ENCODE data around the gene HIGD2A.
A peak's percentile ranks its signal among the peaks of the same experiment; 100 is the strongest.

Gene HIGD2A

DNA sequence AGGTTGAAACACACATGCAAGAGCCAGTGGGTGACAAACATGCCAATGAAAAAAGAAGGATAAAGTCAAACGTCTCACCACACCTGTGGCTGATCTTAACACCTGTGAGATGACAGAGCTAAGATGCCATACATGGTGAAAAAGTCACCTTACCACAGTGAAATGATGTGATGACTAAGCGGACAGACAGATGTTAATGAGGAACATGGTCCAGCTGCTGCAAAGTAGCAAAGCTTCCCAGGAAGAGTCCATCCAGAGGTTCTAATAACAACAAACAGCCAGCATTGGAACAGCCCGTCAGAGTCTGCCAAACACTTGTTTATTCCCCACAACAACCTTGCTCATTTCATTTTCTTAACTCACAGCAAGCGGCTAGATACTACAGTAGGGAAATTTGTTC lies 28.9 kb upstream of the HIGD2A start:
- no peaks in the 10 kb centered on the region for H3K9me3 ChIP-seq (ENCODE audit: control insufficient read depth, insufficient read depth, low read depth, low read length)
- no peak overlapping the region; the same call in 1 of the 2 replicates for H3K4me3 ChIP-seq (ENCODE audit: low read depth, low read length)
- no peak overlapping the region for H3K9ac ChIP-seq (ENCODE audit: low read length)
- no peak overlapping the region for H3K27ac ChIP-seq (ENCODE audit: low read depth, low read length)
- no peaks in the 10 kb centered on the region for H3K4me1 ChIP-seq (ENCODE audit: control insufficient read depth, insufficient read depth, low read length)
- peaks cover 34% of the 10 kb centered on the region for H3K36me3 ChIP-seq (ENCODE audit: control insufficient read depth, insufficient read depth, low read length)
- peaks cover 29% of the 10 kb centered on the region for H3K27me3 ChIP-seq (ENCODE audit: control insufficient read depth, insufficient read depth, low read length)

DNA sequence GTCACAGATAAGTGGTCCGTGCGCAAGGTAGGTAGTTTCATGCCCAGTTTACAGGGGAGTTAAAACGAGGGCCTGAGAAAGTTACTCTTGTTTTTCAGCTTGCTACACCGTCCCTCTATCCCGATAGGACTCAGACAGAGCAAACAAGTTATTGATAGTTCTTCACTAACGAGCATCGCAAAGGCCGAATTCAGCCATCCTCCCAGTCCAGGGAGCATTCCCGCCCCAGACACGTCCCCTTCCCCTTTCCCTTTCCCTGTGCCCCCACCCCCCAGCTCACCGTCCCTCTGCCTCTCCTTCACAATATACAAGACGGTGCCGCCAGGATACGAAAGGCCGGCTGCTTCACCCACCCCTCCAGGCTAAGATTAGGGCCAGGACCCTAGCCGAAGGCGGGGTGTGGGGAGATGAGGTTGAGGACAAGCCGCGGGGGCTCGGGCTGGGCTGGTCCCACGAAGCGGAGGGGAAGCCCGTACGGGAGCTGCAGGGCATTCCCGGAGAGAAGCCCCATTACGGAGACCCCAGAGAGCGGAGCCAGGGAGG lies 27.6 kb upstream of the HIGD2A start:
- H3K27me3 ChIP-seq (ENCODE audit: control insufficient read depth, insufficient read depth, low read length) = peaks cover 42% of the 10 kb centered on the region

DNA sequence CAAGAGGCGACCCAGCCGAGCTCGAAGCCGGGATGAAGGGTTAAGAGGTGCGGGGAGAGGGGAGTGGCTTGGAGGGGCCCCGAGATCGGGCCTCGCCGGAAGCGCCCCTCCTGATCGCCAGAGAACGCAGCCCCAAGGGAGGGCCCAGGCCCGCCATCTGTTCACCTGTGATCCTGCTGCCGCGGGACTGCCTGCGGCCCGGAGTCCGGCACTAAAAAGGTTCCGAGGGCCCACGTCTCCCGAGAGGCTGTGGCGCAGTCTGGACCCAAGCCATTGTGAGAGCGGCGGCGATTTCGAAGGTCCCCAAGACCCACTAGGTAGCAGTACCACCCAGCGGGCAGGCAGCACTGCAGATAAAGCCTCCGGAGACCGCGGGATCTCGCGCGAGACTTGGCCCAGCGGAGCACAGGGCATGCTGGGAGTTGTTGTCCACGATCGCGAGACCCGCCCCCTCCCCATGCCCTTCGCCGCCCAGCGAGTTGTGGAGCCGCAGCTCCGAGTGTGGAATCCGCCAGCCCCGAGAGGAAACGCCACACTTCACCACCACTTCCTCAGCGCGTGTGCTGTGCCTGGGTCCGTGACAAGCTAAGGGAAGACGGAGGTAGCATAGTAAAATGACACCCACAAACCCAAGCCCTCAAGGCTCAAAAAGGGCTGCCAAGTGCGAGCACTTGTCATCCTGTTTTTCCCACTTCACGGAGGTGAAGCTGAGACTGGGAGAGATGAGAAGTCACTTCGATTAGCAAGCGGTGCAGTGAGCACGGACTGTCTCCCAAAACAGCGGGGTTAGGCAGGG lies 26.9 kb upstream of the HIGD2A start, which contains the start of gene KIAA1191:
TSS of gene KIAA1191 (minus strand) at position 328 of the 796 bp plus-strand sequence. CDS start 2,256 bp downstream, outside the sequence.
- Histone ChIP-seq H3K4me3 (ENCODE audit: low read depth, low read length) (peak within 1 kb of the TSS; percentile 84), H3K27me3 (ENCODE audit: control insufficient read depth, insufficient read depth, low read length) (peaks cover 48% of the 10 kb centered on the region), H3K36me3 (ENCODE audit: control insufficient read depth, insufficient read depth, low read length) (peaks cover 18% of the 10 kb centered on the region), H3K27ac (ENCODE audit: low read depth, low read length) (peak within 1 kb of the TSS; percentile 60; the same call in 1 of the 2 replicates), H3K9ac (ENCODE audit: low read length) (peak within 1 kb of the TSS; percentile 86), H3K4me1 (ENCODE audit: control insufficient read depth, insufficient read depth, low read length) (peaks cover 5% of the 10 kb centered on the region), H3K9me3 (ENCODE audit: control insufficient read depth, insufficient read depth, low read depth, low read length) (no peaks in the 10 kb centered on the region)

More for the DNA sequence above, 27.6 kb upstream of the HIGD2A start:
- no peaks in the 10 kb centered on the region for H3K9me3 ChIP-seq (ENCODE audit: control insufficient read depth, insufficient read depth, low read depth, low read length)
- peak overlapping the region; percentile 60; the same call in 1 of the 2 replicates for H3K27ac ChIP-seq (ENCODE audit: low read depth, low read length)
- peaks cover 25% of the 10 kb centered on the region for H3K36me3 ChIP-seq (ENCODE audit: control insufficient read depth, insufficient read depth, low read length)
- H3K9ac ChIP-seq (ENCODE audit: low read length) = peak overlapping the region; percentile 86
- H3K4me3 ChIP-seq (ENCODE audit: low read depth, low read length) = peak overlapping the region; percentile 84
- no peaks in the 10 kb centered on the region for H3K4me1 ChIP-seq (ENCODE audit: control insufficient read depth, insufficient read depth, low read length)

DNA sequence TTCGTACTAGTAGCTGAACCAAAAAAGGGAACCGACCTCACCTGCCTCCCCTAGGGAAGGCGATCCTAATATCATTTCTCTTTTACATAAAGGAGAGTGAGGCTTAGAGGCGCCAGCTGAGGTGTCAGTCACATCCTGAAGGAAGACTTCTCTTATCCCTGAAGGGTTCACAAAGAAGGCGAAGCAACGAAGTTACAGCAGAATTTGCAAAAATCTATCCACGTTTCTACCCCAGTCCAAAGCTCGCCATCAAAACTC lies 26.4 kb upstream of the HIGD2A start:
- Histone ChIP-seq H3K4me3 (ENCODE audit: low read depth, low read length) (peak overlapping the region; percentile 84), H3K36me3 (ENCODE audit: control insufficient read depth, insufficient read depth, low read length) (peaks cover 17% of the 10 kb centered on the region), H3K9me3 (ENCODE audit: control insufficient read depth, insufficient read depth, low read depth, low read length) (no peaks in the 10 kb centered on the region), H3K27ac (ENCODE audit: low read depth, low read length) (no peak overlapping the region), H3K4me1 (ENCODE audit: control insufficient read depth, insufficient read depth, low read length) (peaks cover 5% of the 10 kb centered on the region), H3K9ac (ENCODE audit: low read length) (peak overlapping the region; percentile 86), H3K27me3 (ENCODE audit: control insufficient read depth, insufficient read depth, low read length) (peaks cover 54% of the 10 kb centered on the region)

DNA sequence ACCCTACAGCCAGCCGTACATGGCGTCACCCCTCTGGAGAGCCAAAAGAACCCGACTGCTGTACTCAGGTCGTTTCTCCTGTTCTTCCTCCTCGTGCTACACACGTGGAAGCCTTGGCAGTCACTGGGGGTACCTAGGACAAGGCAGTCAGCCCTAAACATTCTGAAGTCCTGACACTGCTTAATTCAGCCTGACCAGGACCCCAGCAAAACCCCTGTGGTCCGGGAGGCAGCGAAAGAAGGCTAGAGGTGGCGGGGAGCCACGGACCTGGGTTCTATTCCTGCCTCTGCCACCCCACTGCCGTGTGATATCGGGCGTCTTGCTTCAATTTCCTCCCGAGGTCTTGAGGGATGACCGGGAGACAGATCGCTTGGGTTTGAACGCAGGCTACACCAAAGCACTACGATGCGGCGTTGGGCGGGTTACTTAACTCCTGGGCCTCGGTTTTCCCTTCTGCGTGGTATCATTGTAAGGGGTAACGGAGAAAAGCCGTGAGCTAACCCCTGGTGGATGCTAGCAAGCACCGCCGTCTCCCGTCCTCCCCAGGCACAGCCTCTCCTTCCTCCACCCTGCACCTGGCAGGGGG lies 23.7 kb upstream of the HIGD2A start:
- peaks cover 61% of the 10 kb centered on the region for H3K27me3 ChIP-seq (ENCODE audit: control insufficient read depth, insufficient read depth, low read length)
- peak overlapping the region; percentile 83 for H3K4me3 ChIP-seq (ENCODE audit: low read depth, low read length)
- H3K4me1 ChIP-seq (ENCODE audit: control insufficient read depth, insufficient read depth, low read length) = peaks cover 5% of the 10 kb centered on the region
- H3K9ac ChIP-seq (ENCODE audit: low read length) = no peak overlapping the region
- H3K9me3 ChIP-seq (ENCODE audit: control insufficient read depth, insufficient read depth, low read depth, low read length) = no peaks in the 10 kb centered on the region
- H3K27ac ChIP-seq (ENCODE audit: low read depth, low read length) = no peak overlapping the region
- peaks cover 6% of the 10 kb centered on the region; the same call in 1 of the 2 replicates for H3K36me3 ChIP-seq (ENCODE audit: control insufficient read depth, insufficient read depth, low read length)

DNA sequence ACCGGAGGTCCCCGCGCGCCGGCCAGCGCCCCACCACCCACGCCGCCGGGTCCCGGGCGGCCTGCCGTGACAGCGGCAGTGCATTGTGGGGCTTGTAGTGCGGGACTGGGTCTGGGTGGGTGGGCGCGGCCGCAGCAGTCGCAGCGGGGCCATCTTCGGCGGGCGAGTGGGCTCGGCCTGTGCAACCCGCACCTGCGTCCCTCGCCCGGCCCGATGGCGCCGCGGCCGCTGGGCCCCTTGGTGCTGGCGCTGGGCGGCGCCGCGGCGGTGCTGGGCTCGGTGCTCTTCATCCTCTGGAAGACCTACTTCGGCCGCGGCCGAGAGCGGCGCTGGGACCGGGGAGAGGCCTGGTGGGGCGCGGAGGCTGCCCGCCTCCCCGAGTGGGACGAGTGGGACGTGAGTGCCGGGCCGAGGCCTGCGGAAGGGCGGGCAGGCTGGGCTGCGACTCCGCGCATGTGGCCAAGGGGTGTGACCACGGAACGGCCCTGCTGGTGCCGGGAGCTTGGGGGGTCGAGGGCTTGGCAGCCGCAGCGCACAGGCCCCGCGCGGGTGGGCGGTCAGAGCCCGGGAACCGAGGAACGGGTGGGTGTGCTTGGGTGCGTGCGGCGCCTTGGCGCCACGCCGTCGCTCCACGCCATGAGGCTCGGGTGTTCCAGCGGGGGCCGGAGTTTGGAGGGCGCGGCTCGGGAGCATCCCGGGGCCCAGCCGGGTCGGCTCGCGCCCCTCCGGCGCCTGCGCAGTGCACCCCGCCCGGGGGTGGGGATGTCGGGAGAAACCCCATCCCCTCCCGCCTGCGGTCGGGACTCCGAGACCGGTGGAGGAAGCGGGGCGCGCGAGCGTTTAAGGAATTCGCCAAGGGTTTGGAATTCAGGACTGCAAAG lies 23.0 kb upstream of the HIGD2A start, which contains the start of gene ARL10:
TSS of gene ARL10 (plus strand) at position 137 of the 881 bp plus-strand sequence. CDS start at position 214, 77 bp downstream.
- Histone ChIP-seq H3K9ac (ENCODE audit: low read length) (peak within 1 kb of the TSS; percentile 71), H3K27ac (ENCODE audit: low read depth, low read length) (no peak within 1 kb of the TSS)

DNA sequence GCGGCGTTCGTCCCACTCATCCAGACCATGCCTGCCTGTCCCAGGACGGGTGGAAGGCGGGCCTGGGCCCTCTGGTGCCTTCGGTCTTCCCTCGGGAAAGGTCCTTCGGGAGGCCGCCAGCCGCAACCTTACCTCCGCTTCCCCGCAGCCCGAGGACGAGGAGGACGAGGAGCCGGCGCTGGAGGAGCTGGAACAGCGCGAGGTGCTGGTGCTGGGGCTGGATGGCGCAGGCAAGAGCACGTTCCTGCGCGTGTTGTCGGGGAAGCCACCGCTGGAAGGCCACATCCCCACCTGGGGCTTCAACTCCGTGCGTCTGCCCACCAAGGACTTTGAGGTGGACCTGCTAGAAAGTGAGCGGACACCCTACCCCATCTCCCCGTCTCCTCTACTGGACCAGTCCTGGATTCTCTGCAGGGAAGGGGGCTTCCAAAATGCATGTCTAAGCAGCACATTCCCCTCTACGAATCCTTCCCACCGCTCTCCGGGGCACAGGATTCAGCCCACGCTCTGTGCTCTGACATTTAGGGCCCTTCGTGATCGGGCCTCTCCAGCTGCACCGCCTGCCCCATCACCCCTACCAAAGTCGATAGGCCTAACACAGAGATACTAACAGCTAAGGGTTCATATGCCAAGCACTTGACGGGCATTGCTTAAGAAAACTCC lies 22.2 kb upstream of the HIGD2A start:
- H3K36me3 ChIP-seq (ENCODE audit: control insufficient read depth, insufficient read depth, low read length) = peaks cover 6% of the 10 kb centered on the region; the same call in 1 of the 2 replicates
- H3K4me1 ChIP-seq (ENCODE audit: control insufficient read depth, insufficient read depth, low read length) = peaks cover 5% of the 10 kb centered on the region
- peak overlapping the region; percentile 71 for H3K9ac ChIP-seq (ENCODE audit: low read length)
- peaks cover 61% of the 10 kb centered on the region for H3K27me3 ChIP-seq (ENCODE audit: control insufficient read depth, insufficient read depth, low read length)
- no peaks in the 10 kb centered on the region for H3K9me3 ChIP-seq (ENCODE audit: control insufficient read depth, insufficient read depth, low read depth, low read length)
- peak overlapping the region; percentile 83 for H3K4me3 ChIP-seq (ENCODE audit: low read depth, low read length)
- H3K27ac ChIP-seq (ENCODE audit: low read depth, low read length) = no peak overlapping the region

More for the DNA sequence above, 23.0 kb upstream of the HIGD2A start, which contains the start of gene ARL10:
- Histone ChIP-seq H3K4me1 (ENCODE audit: control insufficient read depth, insufficient read depth, low read length) (peaks cover 5% of the 10 kb centered on the region), H3K36me3 (ENCODE audit: control insufficient read depth, insufficient read depth, low read length) (peaks cover 6% of the 10 kb centered on the region; the same call in 1 of the 2 replicates), H3K27me3 (ENCODE audit: control insufficient read depth, insufficient read depth, low read length) (peaks cover 61% of the 10 kb centered on the region), H3K4me3 (ENCODE audit: low read depth, low read length) (peak within 1 kb of the TSS; percentile 83), H3K9me3 (ENCODE audit: control insufficient read depth, insufficient read depth, low read depth, low read length) (no peaks in the 10 kb centered on the region)

DNA sequence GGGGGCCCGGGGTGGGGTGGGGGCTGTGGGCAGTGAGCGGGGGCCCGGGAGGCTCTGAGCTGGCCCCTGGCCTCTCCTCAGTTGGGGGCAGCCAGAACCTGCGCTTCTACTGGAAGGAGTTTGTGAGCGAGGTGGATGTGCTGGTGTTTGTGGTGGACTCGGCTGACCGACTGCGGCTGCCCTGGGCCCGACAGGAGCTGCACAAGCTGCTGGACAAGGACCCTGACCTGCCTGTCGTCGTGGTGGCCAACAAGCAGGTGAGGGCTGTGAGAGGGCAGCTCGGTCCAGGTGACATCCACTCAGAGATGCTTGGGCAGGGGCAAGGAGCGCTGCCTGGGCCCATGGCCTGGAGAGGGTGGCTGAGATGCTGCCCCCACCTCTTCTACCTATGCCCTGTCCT lies 19.8 kb upstream of the HIGD2A start:
- Histone ChIP-seq H3K4me3 (ENCODE audit: low read depth, low read length) (no peak overlapping the region), H3K9ac (ENCODE audit: low read length) (no peak overlapping the region), H3K27ac (ENCODE audit: low read depth, low read length) (no peak overlapping the region), H3K4me1 (ENCODE audit: control insufficient read depth, insufficient read depth, low read length) (peaks cover 5% of the 10 kb centered on the region), H3K27me3 (ENCODE audit: control insufficient read depth, insufficient read depth, low read length) (peaks cover 42% of the 10 kb centered on the region), H3K36me3 (ENCODE audit: control insufficient read depth, insufficient read depth, low read length) (peaks cover 13% of the 10 kb centered on the region; the same call in 1 of the 2 replicates), H3K9me3 (ENCODE audit: control insufficient read depth, insufficient read depth, low read depth, low read length) (no peaks in the 10 kb centered on the region)

DNA sequence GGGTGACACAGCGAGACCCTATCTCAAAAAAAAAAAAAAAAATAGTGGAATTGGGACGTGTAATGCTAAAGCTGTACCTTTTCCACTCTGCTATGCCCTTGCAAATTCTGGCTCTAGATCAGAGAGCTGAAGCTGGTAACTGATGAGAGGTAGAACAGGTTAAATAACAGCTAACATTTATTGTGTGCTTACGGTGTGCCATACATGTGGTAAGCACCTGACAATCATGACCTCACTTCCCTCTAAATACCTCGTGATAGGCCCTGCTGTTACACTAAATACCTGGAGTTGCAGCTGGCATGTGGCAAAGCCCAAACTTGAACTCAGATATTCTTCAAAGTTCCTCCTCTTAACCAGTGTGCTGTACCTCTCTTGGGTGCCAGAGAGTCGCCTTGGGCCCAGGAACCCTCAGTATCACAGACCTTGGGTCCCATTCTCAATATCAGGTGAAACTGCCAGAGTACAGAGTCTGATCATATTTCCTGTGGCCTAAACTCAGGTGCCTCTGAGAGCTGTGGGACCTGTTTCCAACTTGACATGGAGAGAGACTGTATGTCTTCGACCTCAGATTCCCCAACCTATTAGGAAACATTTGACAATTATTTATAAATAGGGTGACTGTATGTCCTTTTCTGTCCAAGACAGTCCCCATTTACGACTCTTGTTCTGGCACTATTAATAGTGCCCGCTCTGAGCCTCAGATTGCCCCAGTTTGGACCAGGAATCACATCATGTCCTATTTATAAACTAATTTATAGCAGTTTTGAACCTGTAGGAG lies 18.4 kb upstream of the HIGD2A start:
- Histone ChIP-seq H3K27ac (ENCODE audit: low read depth, low read length) (no peak overlapping the region), H3K9me3 (ENCODE audit: control insufficient read depth, insufficient read depth, low read depth, low read length) (no peaks in the 10 kb centered on the region), H3K4me1 (ENCODE audit: control insufficient read depth, insufficient read depth, low read length) (peaks cover 5% of the 10 kb centered on the region), H3K36me3 (ENCODE audit: control insufficient read depth, insufficient read depth, low read length) (peaks cover 13% of the 10 kb centered on the region; the same call in 1 of the 2 replicates), H3K9ac (ENCODE audit: low read length) (no peak overlapping the region), H3K27me3 (ENCODE audit: control insufficient read depth, insufficient read depth, low read length) (peaks cover 28% of the 10 kb centered on the region), H3K4me3 (ENCODE audit: low read depth, low read length) (no peak overlapping the region)
